NCI-H345 treated with DMSO at 0.1 percent for 48 hours (cell line): ENCODE measurements around the gene EYA2.

Experiments
- DNase-seq: peaks from one replicate; lab custom pipeline; 2025; ENCODE audit not compliant: unreplicated experiment; lab: John Stamatoyannopoulos, UW

Gene EYA2

DNA sequence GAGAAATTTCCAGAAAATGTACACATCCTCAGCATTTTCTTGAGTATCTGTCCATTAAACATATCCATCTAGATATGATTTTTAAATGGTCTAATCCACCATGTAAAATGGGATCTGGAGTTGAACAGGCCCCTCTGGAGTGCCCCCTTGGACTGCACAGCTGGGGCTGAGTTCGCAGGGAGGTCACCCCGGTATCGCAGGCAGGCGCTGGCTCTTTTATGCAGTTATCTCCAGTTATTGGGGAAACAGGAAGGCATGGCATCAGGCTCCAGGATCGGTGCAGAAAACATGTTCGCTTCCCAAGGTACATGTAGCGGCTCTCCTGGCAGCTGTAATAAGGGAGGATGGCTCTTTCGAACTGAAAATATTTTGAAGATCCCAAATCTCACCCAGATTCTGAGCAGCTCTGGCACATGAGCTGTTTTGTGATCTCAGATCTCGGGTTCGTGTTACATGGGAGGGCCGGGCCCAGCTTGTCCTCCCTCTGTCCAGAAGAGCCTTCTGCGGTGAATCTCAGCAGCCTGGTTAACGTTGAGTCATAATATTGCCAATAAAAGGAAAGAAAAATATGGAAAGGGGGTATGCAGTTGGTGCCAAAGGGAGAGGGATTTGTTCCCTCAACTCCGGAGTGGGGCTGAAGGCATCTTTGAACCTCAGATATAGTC is 167.7 kb downstream of the EYA2 start:
- no peak for DNase-seq

DNA sequence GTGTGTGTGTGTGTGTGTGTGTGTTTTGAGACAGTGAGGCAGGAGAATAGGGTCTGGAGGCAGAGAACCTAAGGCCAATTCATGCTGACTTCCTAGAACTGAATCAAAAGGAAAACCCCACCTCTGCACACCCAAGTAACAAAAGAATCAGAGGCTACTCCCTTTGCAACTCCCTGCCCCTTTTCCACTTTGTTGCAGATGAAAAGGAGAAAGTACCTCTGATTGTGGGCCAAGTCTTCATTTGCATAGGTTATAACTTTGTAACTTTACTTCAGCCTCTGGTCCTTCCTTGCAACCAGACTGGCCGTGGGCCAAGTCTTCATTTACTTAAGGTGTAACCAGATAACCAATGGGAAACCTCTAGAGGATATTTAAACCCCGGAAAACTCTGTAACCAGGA is 168.8 kb downstream of the EYA2 start:
- DNase-seq: no peak

DNA sequence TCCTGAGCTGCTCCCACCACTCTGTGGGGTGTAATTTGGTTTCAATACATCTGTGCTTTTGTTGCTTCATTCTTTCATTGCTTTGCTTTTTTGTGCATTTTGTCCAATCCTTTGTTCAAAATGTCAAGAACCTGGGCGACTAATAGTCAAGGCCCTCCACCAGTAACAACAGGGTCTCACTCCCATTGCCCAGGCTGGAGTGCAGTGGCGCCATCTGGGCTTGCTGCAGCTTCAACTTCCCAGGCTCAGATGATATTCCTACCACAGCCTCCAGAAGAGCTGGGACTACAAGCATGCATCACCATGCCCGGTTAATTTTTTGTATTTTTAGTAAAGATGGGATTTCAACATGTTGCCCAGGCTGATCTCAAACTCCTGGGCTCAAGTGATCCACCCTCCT is 169.2 kb downstream of the EYA2 start:
- no peak for DNase-seq

DNA sequence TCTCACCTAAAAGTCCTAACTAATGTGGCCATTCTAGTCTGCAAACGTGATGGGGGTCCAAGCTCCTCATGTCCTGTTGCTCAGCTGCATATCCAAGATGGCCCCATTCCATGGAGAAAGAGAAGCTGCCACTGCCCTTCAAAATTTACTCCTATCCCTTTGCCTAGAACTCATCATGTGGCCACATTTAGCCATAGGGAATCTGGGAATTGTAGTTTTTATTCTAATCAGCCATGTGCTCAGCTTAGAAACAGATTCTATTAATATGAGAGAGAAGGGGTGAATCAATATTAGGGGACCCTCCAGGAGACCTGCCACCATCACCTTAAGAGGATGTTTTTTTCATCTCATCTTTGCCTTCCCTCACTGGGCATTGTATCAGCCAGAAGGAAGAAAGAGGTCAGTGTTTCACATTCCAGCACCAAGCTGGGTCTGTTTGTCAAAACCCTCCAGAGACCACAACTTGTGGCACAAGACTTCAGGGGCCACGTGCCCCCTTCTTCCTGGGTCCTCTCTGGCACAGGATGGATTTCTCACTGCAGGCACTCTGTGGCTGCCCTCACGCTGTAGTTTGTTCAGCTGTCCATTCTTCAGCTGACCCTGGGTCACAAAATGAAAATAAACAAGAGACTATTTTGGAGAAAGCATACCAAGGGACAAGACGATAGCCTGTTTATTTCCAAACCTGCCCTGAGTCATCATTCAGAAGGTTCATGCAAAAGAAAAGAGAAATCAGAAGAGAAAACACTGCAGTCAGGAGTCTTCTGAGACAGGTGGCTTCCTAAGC is 172.0 kb downstream of the EYA2 start:
- no peak for DNase-seq

DNA sequence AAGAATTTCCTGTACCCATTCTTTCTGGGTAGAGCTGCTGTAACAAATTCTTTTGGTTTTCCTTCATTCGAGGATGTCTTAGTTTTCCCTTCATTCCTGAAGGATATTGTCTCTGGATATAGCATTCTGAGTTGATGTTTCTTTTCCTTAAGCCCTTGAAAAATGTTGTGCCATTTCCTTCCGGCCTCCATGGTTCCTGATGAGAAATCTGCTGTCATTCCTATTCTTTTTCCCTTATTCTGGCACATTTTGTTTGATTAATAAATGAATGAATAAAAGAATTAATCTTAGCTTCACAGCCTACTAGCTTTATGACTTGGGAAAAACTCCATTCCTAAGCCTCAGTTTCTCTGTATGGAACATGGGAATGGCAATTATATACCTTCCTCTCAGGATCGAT is 173.1 kb downstream of the EYA2 start:
- DNase-seq: no peak

DNA sequence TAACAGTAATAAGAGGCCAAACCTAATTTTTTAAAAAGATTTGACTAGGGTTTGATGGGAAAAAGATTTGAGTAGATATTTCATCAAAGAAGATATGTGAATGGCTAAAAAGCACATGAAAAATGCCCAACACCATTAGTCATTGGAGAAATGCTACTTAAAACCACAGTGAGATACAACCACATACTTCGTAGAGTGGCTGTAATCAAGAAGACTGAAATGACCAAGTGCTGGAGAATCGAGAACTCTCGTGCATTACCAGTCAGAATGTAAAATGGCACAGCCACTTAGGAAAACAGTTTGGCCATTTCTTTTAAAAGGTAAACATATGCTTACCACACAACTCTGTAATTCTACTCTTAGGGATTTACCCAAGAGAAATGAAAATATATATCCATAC is 175.5 kb downstream of the EYA2 start:
- DNase-seq: no peak

DNA sequence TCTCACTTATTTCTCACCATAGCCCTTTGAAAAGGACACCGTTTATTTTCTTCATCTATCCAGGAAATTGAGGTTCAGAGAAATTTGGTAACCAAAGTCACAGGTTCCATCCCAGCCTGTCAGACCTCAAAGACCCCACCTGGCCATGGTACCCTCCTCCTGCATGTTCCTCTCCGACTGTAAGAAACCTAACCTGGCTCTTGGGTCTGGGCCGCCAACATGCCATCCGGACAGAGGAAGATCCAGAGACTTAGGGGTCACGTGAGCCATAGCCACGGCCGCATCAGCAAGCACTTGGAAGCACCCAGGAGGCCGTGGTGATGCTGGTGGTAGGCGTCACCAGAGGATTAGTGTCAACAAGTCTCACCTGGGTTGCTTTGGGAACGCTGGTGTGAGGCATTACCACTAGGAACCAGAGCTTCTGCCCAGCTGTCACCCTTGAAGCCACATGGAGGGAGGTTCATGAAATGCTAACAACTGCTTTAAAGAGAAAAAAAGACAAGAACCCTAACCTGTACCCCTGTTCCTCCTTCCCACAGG is 177.1 kb downstream of the EYA2 start:
- no peak for DNase-seq

DNA sequence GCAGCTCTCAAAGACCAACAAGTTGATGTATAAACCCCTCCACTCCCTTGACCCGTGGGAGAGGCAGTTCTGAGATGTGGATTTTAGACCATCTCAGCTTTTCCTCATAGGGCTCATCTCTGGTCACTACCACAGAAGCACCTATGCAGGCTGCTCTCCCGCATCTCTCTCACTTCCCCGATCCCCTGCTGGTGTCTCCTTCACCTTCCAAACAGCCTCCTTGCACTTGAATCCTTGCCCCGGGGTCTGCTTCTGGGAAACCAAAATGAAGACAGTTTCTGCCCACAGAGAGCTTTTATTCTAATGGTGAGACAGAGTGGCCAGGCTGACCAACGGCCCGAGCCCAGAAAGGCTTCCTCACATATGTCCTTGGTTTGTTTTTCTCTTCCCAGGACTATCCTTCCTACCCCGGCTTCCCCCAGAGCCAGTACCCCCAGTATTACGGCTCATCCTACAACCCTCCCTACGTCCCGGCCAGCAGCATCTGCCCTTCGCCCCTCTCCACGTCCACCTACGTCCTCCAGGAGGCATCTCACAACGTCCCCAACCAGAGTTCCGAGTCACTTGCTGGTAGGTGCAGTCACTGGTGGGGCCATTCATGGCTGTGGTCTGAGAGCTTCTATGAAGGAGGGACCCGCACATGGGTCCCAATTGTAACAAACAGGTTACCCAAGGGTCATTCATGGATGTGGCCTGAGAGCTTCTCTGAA is 179.3 kb downstream of the EYA2 start:
- no peak for DNase-seq

DNA sequence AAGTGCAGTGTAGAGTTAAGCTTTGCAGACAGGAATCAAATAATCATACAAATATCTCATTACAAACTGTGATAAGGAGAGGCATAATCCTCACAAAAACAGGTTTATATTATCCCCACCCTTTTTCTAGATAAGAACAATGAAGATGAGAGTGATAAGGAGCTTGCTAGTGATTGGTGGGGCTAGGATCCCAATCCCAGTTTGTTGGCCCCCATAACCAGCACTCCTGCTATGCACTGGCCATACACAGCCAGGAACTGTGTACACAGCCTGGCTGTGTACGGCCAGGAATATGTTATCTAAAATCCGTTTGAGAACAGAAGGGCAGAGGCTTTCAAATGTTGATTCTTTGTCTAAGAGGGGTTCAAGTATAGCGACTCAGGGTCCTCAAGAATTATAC is 180.6 kb downstream of the EYA2 start:
- no peak for DNase-seq

DNA sequence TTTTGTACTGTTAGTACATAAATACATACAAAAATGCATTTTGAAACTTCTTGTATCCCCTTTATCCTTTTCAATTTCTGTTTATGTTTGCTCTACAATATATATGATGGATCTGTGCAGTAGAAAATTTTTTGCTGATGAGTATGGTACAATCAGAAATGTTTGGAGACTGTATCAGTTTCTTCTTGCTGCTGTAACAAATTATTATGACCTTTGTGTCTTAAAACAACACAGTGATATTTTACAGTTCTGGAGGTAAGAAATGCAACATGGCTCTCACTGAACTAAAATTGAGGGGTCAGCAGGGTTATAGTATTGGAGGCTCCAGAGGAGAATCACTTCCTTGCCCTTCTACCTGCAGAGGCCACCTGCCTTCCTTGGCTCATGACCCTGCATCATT is 184.4 kb downstream of the EYA2 start:
- DNase-seq: no peak

DNA sequence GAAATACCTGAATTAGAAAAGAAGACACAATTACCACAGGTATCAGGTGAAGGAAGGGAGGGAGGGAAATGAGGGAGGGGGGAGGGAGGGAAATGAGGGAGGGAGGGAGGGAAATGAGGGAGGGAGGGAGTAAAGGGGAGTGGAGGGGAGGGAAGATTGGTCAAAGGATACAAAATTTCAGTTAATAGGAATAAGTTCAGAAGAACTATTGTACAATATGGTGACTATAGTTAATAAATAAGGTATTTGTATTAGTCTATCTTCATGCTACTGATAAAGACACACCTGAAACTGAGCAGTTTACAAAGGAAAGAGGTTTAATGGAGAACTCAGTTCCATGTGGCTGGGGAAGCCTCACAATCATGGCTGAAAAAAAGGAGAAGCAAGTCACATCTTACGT is 185.7 kb downstream of the EYA2 start:
- DNase-seq: no peak

DNA sequence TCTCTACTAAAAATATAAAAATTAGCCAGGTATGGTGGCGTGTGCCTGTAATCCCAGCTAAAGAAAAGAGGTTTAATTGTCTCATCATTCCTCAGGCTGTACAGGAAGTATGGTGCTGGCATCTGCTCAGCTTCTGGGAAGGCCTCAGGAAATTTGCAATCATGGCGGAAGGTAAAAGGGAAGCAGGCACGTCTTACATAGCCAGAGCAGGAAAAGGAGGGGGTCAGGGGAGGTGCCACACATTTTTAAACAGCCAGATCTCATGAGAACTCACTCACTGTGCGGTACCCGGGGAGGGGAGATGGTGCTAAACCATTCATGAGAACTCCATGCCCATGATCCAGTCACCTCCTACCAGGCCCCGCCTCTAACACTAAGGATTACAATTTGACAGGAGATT is 191.7 kb downstream of the EYA2 start:
- DNase-seq: no peak

DNA sequence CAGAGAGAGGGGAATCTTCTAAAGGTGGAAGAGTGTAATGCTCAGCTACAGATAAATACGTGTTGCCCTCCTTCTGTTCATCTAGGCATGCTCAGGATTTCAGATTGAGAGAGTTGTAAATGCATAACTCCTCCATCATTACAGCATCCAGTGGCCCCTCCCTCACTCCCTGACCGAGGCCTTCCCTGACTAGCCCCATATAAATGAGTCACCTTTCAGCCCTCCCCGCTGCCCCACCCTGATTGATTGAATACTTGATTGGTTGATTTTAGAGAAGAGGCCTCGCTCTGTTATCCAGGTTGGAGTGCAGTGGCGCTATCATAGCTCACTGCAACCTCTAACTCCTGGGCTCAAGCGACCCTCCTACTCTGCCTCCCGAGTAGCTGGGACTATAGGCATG is 193.7 kb downstream of the EYA2 start:
- no peak for DNase-seq

DNA sequence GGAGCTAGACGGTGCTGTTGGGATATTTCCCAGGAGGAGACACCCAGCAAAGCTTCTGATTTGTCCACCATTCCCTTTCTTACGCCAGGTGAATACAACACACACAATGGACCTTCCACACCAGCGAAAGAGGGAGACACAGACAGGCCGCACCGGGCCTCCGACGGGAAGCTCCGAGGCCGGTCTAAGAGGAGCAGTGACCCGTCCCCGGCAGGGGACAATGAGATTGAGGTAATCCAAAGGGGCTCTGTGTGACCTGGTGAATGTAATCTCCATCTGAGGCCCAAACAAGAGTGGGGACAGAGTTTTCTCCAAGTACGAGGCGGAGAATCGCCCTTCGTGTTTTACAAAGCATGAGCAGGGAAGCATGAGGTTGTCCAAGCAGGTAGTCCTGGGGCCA is 194.5 kb downstream of the EYA2 start:
- no peak for DNase-seq

DNA sequence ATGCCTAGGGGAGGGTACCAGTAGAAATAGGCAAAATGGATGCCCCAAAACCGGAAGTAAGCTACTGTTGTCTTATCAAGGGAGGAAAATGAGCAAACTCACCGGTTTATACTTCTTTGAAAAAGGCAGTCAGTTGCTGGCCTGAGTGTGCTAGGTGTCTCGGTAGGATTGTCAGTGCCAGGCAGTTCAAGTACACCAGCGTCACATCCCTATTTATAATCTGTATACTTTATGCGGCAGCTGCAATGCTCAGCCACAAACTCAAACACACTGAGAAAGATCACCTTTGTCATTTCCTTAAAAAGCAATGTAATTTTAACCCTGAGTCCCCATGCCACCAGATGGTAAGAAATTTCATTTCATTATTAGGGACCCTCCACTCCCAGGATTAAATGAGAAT is 196.2 kb downstream of the EYA2 start:
- no peak for DNase-seq

DNA sequence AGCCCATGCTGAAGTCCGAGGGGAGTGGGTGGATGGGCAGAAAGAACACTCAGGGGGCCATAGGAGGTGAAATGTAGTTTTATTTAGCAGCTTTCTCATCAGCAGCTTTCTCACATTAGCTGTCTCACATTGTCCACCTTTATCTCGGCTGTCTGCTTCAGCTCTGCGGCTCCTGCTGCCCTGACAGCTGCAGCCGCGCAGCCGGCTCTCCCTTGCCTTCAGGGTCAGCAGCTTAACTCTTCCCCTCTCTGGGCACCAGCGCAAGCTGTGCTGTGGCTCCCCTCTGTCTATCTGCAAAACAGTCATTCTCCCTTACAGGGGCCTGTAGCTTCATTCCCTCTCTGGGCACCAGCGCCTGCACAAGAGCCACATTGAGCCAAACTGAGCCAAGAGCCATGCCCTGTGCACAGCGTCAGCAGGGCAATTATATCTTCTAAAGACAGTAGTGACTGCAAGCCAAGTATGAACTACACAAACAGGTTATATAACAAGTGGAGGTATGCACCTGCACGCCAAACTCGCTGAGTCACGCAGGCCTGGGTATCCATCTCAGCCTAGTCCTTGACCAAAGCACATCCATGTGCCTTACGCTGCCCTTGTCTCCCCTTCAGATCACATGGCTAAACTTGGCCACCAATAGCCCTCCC is 198.8 kb downstream of the EYA2 start:
- no peak for DNase-seq

DNA sequence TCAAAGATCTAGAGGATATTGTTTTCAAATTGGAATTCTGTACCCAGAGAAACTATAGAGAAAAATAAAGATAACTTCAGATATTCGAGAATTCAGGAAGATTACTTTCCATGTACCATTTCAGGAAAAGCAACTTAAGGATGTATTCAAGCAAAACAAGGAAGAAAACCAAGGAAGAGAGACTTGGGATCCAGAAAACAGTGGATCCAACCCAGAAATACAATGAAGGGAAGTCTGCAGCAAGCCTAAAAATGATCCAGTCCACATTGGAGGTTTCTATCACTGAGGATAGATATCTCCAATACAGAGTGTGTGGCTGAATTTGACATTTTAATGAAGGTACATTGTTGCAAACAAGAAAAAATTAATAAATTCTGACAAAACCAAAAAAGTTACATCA is 201.0 kb downstream of the EYA2 start:
- no peak for DNase-seq

DNA sequence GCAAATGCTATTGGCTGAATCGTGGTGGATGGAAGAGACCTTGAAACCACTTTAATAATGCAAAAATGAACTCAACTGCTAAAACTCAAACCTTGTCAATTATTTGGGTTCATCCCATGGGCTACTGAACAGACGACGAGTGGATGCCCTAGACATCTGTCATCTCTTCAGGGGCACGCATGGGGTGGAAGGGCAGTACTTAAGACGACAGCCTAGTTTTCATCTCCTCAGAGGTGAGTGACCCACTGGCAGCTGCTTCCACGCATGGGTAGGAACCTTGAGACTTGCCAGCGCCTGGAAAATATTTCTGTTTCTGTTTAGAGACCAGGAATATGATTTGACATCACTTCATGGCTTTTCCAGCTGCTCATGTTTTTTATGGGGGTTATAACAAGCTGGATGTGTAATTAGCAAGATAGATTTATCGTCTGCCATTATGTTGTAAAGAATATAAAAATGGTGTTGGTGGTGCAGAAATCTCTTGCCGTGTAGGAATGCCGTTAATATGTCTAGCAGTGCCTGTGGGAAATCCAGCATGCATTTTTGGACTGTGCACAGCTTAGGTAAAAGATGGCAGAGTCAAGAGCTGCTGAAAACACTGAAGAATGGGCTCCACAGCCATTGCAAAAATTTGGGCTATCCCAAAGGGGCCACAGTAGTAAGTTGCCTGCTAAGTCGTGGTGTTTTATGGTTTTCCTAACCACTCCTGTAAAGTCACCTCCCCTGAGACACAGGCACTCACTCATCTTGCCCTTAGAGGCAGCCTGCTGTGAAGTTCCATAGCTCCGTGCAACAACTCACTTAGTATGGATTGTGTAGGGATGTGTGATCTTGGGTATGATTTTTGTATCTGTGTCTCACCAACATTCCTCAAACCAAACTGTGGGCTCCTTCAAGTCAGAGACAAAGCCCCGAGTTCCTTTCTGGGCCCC is 203.3 kb downstream of the EYA2 start:
- no peak for DNase-seq

DNA sequence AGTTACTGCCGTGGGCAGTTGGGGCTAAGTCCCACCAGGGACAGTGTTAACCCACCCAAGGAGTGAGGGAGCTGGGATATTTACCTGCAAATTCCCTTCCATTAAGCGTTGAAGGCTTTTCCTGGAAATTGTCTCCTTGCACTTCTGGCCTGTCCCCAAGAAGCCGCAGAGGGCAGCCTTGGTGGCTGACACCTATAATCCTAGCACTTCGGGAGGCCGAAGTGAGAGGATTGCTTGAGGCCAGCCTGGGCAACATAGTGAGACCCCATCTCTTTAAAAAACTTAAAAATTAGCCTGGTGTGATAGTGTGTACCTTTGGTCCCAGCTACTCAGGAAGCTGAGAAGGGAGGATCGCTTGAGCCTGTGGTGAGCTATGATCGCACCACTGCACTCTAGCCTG is 204.4 kb downstream of the EYA2 start:
- no peak for DNase-seq

DNA sequence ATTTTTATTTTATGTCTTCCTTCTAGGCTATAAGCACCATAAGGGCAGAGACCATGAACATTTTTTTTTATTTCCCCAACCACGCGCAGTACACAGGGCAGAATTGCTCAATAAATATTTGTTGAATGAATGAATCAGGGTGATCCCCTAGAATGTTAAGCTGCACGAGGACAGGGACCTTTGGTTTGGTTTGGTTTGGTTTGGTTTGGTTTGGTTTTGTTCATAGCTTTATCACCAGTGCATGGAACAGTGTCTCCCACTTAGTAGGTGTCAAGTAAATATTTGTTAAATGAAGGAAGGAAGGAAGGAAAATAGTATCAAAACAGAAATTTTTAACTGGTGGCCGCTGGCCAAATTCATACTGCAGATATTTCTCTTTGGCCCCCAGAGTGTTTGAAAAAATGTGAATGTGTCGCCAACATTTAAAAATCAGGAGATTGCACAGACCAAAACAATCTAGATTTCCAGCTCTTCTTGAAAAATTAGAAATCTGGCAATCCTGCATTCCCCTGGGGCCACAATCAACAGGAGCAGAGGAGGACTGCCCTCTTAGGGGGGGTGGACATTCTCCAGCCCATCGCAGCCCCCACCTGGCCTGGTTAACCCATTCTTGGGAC is 205.3 kb downstream of the EYA2 start:
- no peak for DNase-seq
